SK-N-SH (cell line): ENCODE data around the gene P4HTM. TPM values are rescaled to one million over a fixed set of nuclear protein-coding genes. Genes with fewer than 3 reads are reported as not detected.

ENCODE experiments used
- CTCF ChIA-PET: fragments of 300-600, 350-600 bp; formaldehyde crosslinking; extraction: SDS; loops from one replicate; lab custom pipeline; 2021; lab: Yijun Ruan, JAX
- POLR2A ChIA-PET: fragments of 350-600 bp; sonication (Branson Sonifier 250); formaldehyde crosslinking; extraction: SDS; loops from one replicate; lab custom pipeline; 2020; ENCODE audit warnings: antibody characterized with exemption, inconsistent platforms; lab: Yijun Ruan, JAX
- DNase-seq: peaks from one replicate; pipeline ENCODE4 v3.0.0; 2012
- H2AFZ ChIP-seq: fragments of 200-600 bp; sonication (generic); 2 replicates; pipeline ENCODE4 v1.8.1; 2016; ENCODE audit warnings: antibody characterized with exemption, mild to moderate bottlenecking, low read depth
- H3F3A ChIP-seq: fragments of 200-600 bp; sonication (generic); replicated peaks from 2 replicates; pipeline ENCODE3; 2016; ENCODE audit warnings: antibody characterized with exemption, mild to moderate bottlenecking; ENCODE audit not compliant: insufficient read depth
- H3K27ac ChIP-seq, 2 experiments: fragments of 200-500 bp in 1 of 2; fragments of 200-600 bp in 1 of 2; sonication (Bioruptor generic) in 1 of 2; sonication (generic), shearing (Covaris generic) in 1 of 2; 2 replicates each; pipeline versions ENCODE4 v1.5.1 to v1.6.1; 2014 to 2016; ENCODE audit warnings: low read depth in 2 of 2, inconsistent platforms in 1 of 2, low read length in 1 of 2, mild to moderate bottlenecking in 1 of 2, mixed read lengths in 1 of 2
- H3K27me3 ChIP-seq: fragments of 200-600 bp; sonication (generic), shearing (Covaris generic); 2 replicates; pipeline ENCODE4 v1.6.1; 2016; ENCODE audit warnings: mixed run types; ENCODE audit not compliant: insufficient read depth
- H3K36me3 ChIP-seq, 2 experiments: fragments of 200-500 bp in 1 of 2; fragments of 200-600 bp in 1 of 2; sonication (Bioruptor generic) in 1 of 2; sonication (generic) in 1 of 2; replicated peaks in 1 of 2; 2 replicates each; pipeline versions ENCODE3 to v1.5.1; 2014 to 2016; ENCODE audit warnings: low read length in 1 of 2, mild to moderate bottlenecking in 1 of 2; ENCODE audit not compliant: insufficient read depth in 2 of 2, control insufficient read depth in 1 of 2
- H3K4me1 ChIP-seq, 2 experiments: fragments of 200-500 bp in 1 of 2; fragments of 200-600 bp in 1 of 2; sonication (Bioruptor generic) in 1 of 2; sonication (generic), shearing (Covaris generic) in 1 of 2; 2 replicates each; pipeline versions ENCODE4 v1.5.1 to v1.6.1; 2014 to 2016; ENCODE audit warnings: low read depth in 1 of 2, low read length in 1 of 2, mixed run types in 1 of 2; ENCODE audit not compliant: insufficient read depth in 2 of 2, control insufficient read depth in 1 of 2
- H3K4me2 ChIP-seq: fragments of 200-600 bp; sonication (generic), shearing (Covaris generic); 2 replicates; pipeline ENCODE4 v1.6.1; 2017; ENCODE audit warnings: mixed run types
- H3K4me3 ChIP-seq, 2 experiments: fragments of 200-500 bp in 1 of 2; fragments of 200-600 bp in 1 of 2; sonication (Bioruptor generic) in 1 of 2; sonication (generic), shearing (Covaris generic) in 1 of 2; 2 replicates each; pipeline versions ENCODE4 v1.5.1 to v1.8.1; 2014 to 2016; ENCODE audit warnings: low read depth in 2 of 2, inconsistent platforms in 1 of 2, low read length in 1 of 2, mild to moderate bottlenecking in 1 of 2, mixed read lengths in 1 of 2, moderate library complexity in 1 of 2
- H3K79me2 ChIP-seq: fragments of 200-600 bp; sonication (generic); 2 replicates; pipeline ENCODE4 v1.8.1; 2017; ENCODE audit warnings: mild to moderate bottlenecking; ENCODE audit not compliant: insufficient read depth
- H3K9ac ChIP-seq: fragments of 200-600 bp; sonication (generic); 2 replicates; pipeline ENCODE4 v1.6.1; 2017; ENCODE audit warnings: mixed run types
- H3K9me2 ChIP-seq: fragments of 200-600 bp; sonication (generic); 2 replicates; pipeline ENCODE4 v1.6.1; 2017; ENCODE audit warnings: mixed run types
- H3K9me3 ChIP-seq: fragments of 200-600 bp; sonication (generic); 2 replicates; pipeline ENCODE4 v1.6.1; 2017; ENCODE audit warnings: mixed run types, mild to moderate bottlenecking, moderate library complexity
- H4K20me1 ChIP-seq: fragments of 200-600 bp; sonication (generic); 2 replicates; pipeline ENCODE4 v1.6.1; 2017; ENCODE audit warnings: mild to moderate bottlenecking, mixed run types; ENCODE audit not compliant: insufficient read depth
- CTCF ChIP-seq: fragments of 200-600 bp; sonication (generic); IDR thresholded peaks from 2 replicates; pipeline ENCODE4 v1.6.1; 2017; ENCODE audit warnings: antibody characterized with exemption, mild to moderate bottlenecking, moderate library complexity
- EP300 ChIP-seq, 2 experiments: IDR thresholded peaks; 2 replicates each; pipeline versions ENCODE4 v1.4.0 to v1.6.1; 2012; ENCODE audit warnings: borderline replicate concordance in 1 of 2, low read depth in 1 of 2, low read length in 1 of 2
- MAX ChIP-seq: IDR thresholded peaks from 2 replicates; pipeline ENCODE4 v1.4.0; 2012; ENCODE audit warnings: low read depth
- MEF2A ChIP-seq: IDR thresholded peaks from 2 replicates; pipeline ENCODE4 v1.4.0; 2012; ENCODE audit warnings: low read depth, borderline replicate concordance
- MXI1 ChIP-seq: IDR thresholded peaks from 2 replicates; pipeline ENCODE4 v1.6.1; 2012; ENCODE audit warnings: mild to moderate bottlenecking, low read depth, low read length, improper control_type of control experiment
- PBX3 ChIP-seq: IDR thresholded peaks from 2 replicates; pipeline ENCODE4; 2012
- RAD21 ChIP-seq: IDR thresholded peaks from 2 replicates; pipeline ENCODE4 v1.6.1; 2012; ENCODE audit warnings: mild to moderate bottlenecking, low read length
- RCOR1 ChIP-seq: fragments of 150-350 bp; IDR thresholded peaks from 2 replicates; pipeline ENCODE4 v1.6.1; 2017; ENCODE audit warnings: antibody characterized with exemption, low read length
- SIN3A ChIP-seq: IDR thresholded peaks from 2 replicates; pipeline ENCODE4 v1.6.1; 2012; ENCODE audit warnings: low read depth, mild to moderate bottlenecking, low read length, moderate library complexity, borderline replicate concordance
- TCF12 ChIP-seq: IDR thresholded peaks from 2 replicates; pipeline ENCODE4 v1.4.0; 2012
- WGBS: methylation state at CpG from one replicate; pipeline ENCODE4 v1.1.6; 2017; ENCODE audit warnings: low lambda C conversion rate; 5-methylcytosine and 5-hydroxymethylcytosine counted together
- polyA plus RNA-seq, 3 experiments: library from polyadenylated mRNA; depleted of rRNA; stranded (reverse); fragments of >200 nt; gene quantifications; 2 replicates each; pipeline ENCODE4 v1.2.3, GENCODE V29; 2012

Gene P4HTM
- polyA plus RNA-seq, 1 of the 3 experiments (the other 2 are of a cell fraction) = 21.0 TPM

- Histone ChIP-seq H3K9me3 (no peaks in the 10 kb centered on the region), H3K4me3 (no peak overlapping the region), H3F3A (peaks cover 11% of the 10 kb centered on the region), H3K27ac (no peak overlapping the region), H3K9me2 (no peaks in the 10 kb centered on the region), H4K20me1 (no peaks in the 10 kb centered on the region), H3K27me3 (no peaks in the 10 kb centered on the region), H3K9ac (no peak overlapping the region), H3K79me2 (peaks cover 4% of the 10 kb centered on the region; the same call in 1 of the 2 replicates), H3K4me2 (no peak overlapping the region), H3K36me3 (peaks cover 28 to 38% of the 10 kb centered on the region in 2 experiments), H3K4me1 (no peaks in the 10 kb centered on the region), H2AFZ (no peak overlapping the region)
- WGBS = 90% methylated on average over 4 of the region's 7 CpGs
- DNase-seq = no peak
- TF ChIP-seq CTCF (no peak), TCF12 (no peak), PBX3 (no peak), SIN3A (no peak), RCOR1 (no peak), RAD21 (no peak), MEF2A (no peak), EP300 (IDR thresholded peaks at IDR 0.05; ENCODE audit: borderline replicate concordance in 1 of 2, low read depth in 1 of 2, low read length in 1 of 2) (no peak)
- POLR2A ChIA-PET = interaction anchor here (0.6 kb wide), 1 partner anchor 1136 kb away, joined by 4 read pairs; no protein-coding TSS in a partner anchor
- CTCF ChIA-PET = interaction anchor here (0.9 to 7.3 kb wide), 5 partner anchors 11 to 67 kb away, joined by 3 to 114 read pairs (median 3); partner anchors contain the start of genes ARIH2, DALRD3 and NDUFAF3
These were observed 4.1 kb upstream of the P4HTM start for GRCh38 chr3:48985831-48986376.

GRCh38 chr3:48989126-48989795 is 780 bp upstream of the P4HTM start:
- H3K4me1 ChIP-seq = peaks cover 0 to 2% of the 10 kb centered on the region in 2 experiments; a peak in 1 of 4 replicates
- no peaks in the 10 kb centered on the region for H3K27me3 ChIP-seq
- peak overlapping the region; percentile 73 for H3K9ac ChIP-seq
- H3K4me2 ChIP-seq = peak overlapping the region; percentile 63
- 41% methylated on average over 9 of the region's 21 CpGs for WGBS
- peaks cover under 1 to 10% of the 10 kb centered on the region in 2 experiments for H3K36me3 ChIP-seq
- H3K4me3 ChIP-seq = peak overlapping the region; percentile 35 to 63; a peak in 3 of 4 replicates
- TF ChIP-seq MXI1 = no peak
- peak; percentile 39; the same call in 1 of the 2 replicates for TF ChIP-seq MAX
- H3K27ac ChIP-seq = peak overlapping the region; percentile 4 to 88; a peak in 3 of 4 replicates
- POLR2A ChIA-PET = interaction anchor here (1.0 to 2.1 kb wide), 3 partner anchors 9 to 40 kb away, joined by 3 to 17 read pairs (median 4); partner anchors contain the start of genes IMPDH2 and WDR6
- DNase-seq = no peak
- H2AFZ ChIP-seq = peak overlapping the region; percentile 70; the same call in 1 of the 2 replicates
- H3F3A ChIP-seq = peaks cover 11% of the 10 kb centered on the region
- peaks cover 17% of the 10 kb centered on the region for H3K79me2 ChIP-seq
- H4K20me1 ChIP-seq = no peaks in the 10 kb centered on the region
- CTCF ChIA-PET = interaction anchor here (0.6 to 7.3 kb wide), 6 partner anchors 10 to 215 kb away, joined by 3 to 114 read pairs (median 8); partner anchors contain the start of genes DALRD3, IMPDH2, NDUFAF3 and QRICH1
- no peaks in the 10 kb centered on the region for H3K9me2 ChIP-seq
- H3K9me3 ChIP-seq = no peaks in the 10 kb centered on the region
